Measurements from ENCODE around the gene LRP11. TPM values are rescaled to one million over a fixed set of nuclear protein-coding genes. Genes with fewer than 3 reads are reported as not detected.

LRP11 gene
- total RNA-seq, 3 donors from 2014 or later (not counting 1 experiment from before 2014, with no cell fraction given) = 0.16 to 0.43 (median 0.26) TPM

DNA sequence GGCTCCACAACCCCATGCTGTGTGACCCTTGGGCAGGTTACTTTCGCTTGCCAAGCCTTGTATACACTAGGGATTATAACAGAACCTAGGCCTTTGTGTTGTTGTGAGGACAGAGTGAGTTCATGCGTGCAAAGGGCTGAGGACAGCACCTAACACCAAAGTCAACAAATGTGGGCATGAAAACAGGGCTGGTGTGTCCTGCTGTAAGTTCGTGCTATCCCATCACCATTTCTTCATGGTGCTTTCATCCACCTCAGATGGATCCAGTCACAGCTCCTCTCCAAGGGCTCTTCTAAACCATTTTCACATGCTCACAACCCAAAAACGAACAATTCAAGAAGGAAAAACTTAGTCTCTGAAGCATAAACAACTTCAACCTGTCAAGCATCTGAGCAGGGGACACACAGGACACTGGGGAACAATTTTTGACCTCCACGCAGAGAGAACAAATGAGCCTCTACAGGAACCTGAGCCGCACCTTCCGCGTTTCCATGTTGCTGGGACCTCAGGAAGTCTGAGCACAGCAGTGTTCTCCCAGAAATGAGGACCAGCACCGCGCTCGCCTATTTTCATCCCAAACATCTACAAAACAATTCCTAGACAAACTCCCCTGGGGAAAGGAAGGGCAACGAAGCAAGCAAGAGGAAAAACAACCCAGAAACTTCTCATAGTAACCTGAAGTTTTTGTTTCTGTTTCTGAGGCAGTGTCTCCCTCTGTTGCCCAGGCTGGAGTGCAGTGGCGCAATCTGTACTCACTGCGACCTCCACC lies 3.1 kb downstream of the LRP11 start:
- H3K36me3 Mint-ChIP-seq = no peaks in the 10 kb centered on the region
- DNase-seq (no peak), ATAC-seq (no peak)
- no peak overlapping the region for H3K27ac Mint-ChIP-seq
- peak overlapping the region; percentile 31 for H3K4me3 Mint-ChIP-seq
- TF ChIP-seq CTCF (IDR thresholded peaks at IDR 0.05) = no peak
- 86% methylated on average over 14 of the region's 14 CpGs for WGBS (ENCODE audit: insufficient coverage)
- H3K9me3 Mint-ChIP-seq = no peaks in the 10 kb centered on the region
- H3K4me1 ChIP-seq (ENCODE audit: control insufficient read depth, insufficient read depth, low read length) = peaks cover 13% of the 10 kb centered on the region
- peaks cover 26 to 39% of the 10 kb centered on the region in 2 donors for H3K27me3 Mint-ChIP-seq (ENCODE audit: low read depth in 2 of 2)
- no peak overlapping the region for H3K27ac ChIP-seq (ENCODE audit: low read length)
- peaks cover 0 to 5% of the 10 kb centered on the region in 2 donors for H3K4me1 Mint-ChIP-seq
- intact Hi-C loops (cut with micrococcal nuclease) = loop anchor here (10.0 kb wide), 1 partner anchor 296 kb away; the partner anchor contains the start of gene GINM1
- no peak overlapping the region for H3K4me3 ChIP-seq (ENCODE audit: low read length)
- H3K27me3 ChIP-seq (ENCODE audit: control insufficient read depth, insufficient read depth, low read length) = peaks cover 2% of the 10 kb centered on the region
- no peaks in the 10 kb centered on the region for H3K9me3 ChIP-seq (ENCODE audit: control insufficient read depth, insufficient read depth, low read length)
- no peaks in the 10 kb centered on the region for H3K36me3 ChIP-seq (ENCODE audit: control insufficient read depth, insufficient read depth, low read length)

GRCh38 chr6:149860513-149860833 lies 3.7 kb downstream of the LRP11 start:
- no peak for DNase-seq
- Mint-ChIP-seq H3K4me3 (no peak overlapping the region), H3K36me3 (no peaks in the 10 kb centered on the region), H3K27ac (no peak overlapping the region), H3K27me3 (ENCODE audit: low read depth in 2 of 2) (peaks cover 24 to 44% of the 10 kb centered on the region in 2 donors), H3K9me3 (no peaks in the 10 kb centered on the region), H3K4me1 (peaks cover 0 to 5% of the 10 kb centered on the region in 2 donors)
- H3K9me3 ChIP-seq (ENCODE audit: control insufficient read depth, insufficient read depth, low read length) = no peaks in the 10 kb centered on the region
- H3K27ac ChIP-seq (ENCODE audit: low read length) = no peak overlapping the region
- H3K4me1 ChIP-seq (ENCODE audit: control insufficient read depth, insufficient read depth, low read length) = peaks cover 13% of the 10 kb centered on the region
- intact Hi-C loops (cut with micrococcal nuclease) = loop anchor here (10.0 kb wide), 1 partner anchor 296 kb away; the partner anchor contains the start of gene GINM1
- no peak for ATAC-seq
- H3K4me3 ChIP-seq (ENCODE audit: low read length) = no peak overlapping the region
- H3K36me3 ChIP-seq (ENCODE audit: control insufficient read depth, insufficient read depth, low read length) = no peaks in the 10 kb centered on the region
- no peak for TF ChIP-seq CTCF (IDR thresholded peaks at IDR 0.05)
- 88% methylated on average over 5 of the region's 5 CpGs for WGBS (ENCODE audit: insufficient coverage)
- peaks cover 2% of the 10 kb centered on the region for H3K27me3 ChIP-seq (ENCODE audit: control insufficient read depth, insufficient read depth, low read length)

- no peak overlapping the region for H3K4me3 Mint-ChIP-seq
- peaks cover 2% of the 10 kb centered on the region for H3K27me3 ChIP-seq (ENCODE audit: control insufficient read depth, insufficient read depth, low read length)
- no peak for DNase-seq
- no peak for TF ChIP-seq CTCF (IDR thresholded peaks at IDR 0.05)
- H3K9me3 ChIP-seq (ENCODE audit: control insufficient read depth, insufficient read depth, low read length) = no peaks in the 10 kb centered on the region
- no peaks in the 10 kb centered on the region for H3K36me3 ChIP-seq (ENCODE audit: control insufficient read depth, insufficient read depth, low read length)
- H3K4me3 ChIP-seq (ENCODE audit: low read length) = no peak overlapping the region
- 89% methylated on average over 3 of the region's 3 CpGs for WGBS (ENCODE audit: insufficient coverage)
- no peaks in the 10 kb centered on the region for H3K36me3 Mint-ChIP-seq
- ATAC-seq = no peak
- no peak overlapping the region for H3K27ac ChIP-seq (ENCODE audit: low read length)
- H3K4me1 Mint-ChIP-seq = peaks cover 0 to 5% of the 10 kb centered on the region in 2 donors
- intact Hi-C loops (cut with micrococcal nuclease) = loop anchor here (10.0 kb wide), 1 partner anchor 295 kb away; the partner anchor contains the start of gene GINM1
- peaks cover 13% of the 10 kb centered on the region for H3K4me1 ChIP-seq (ENCODE audit: control insufficient read depth, insufficient read depth, low read length)
- H3K9me3 Mint-ChIP-seq = no peaks in the 10 kb centered on the region
- H3K27ac Mint-ChIP-seq = no peak overlapping the region
- peaks cover 22 to 50% of the 10 kb centered on the region in 2 donors for H3K27me3 Mint-ChIP-seq (ENCODE audit: low read depth in 2 of 2)
Observed at GRCh38 chr6:149859938-149860337, 4.2 kb downstream of the LRP11 start.
